Measurements from ENCODE around the gene CWF19L2.
"Not testable (repeated sequence)": the region's sequence is repeated elsewhere in the genome, so short reads cannot be mapped to it uniquely, and the experiment has no call there.

Gene CWF19L2

DNA sequence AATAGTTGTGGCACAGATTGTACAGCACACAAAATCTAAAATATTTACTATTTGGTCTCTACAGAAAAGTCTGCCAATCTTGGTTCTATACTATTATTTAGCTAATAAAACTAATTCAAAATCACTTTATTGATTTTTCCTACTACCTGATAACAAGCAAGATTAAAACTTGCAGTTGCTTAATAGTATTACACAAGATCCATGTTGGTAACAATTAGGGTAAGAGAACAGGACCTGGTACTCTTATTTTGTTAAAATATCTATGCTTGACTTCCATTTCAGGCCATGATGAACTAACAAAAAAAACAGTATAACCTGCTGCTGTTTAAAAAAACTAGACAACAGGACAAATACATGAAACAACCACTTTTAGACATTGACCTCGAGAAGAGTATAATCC is 52.4 kb downstream of the CWF19L2 start:
- DNase-seq, result no peak
- Mint-ChIP-seq H3K9me3 (peaks cover 0 to 7% of the 10 kb centered on the region in 2 donors), H3K27ac (no peak overlapping the region), H3K4me3 (no peak overlapping the region), H3K36me3 (ENCODE audit: insufficient read depth) (peaks cover 11% of the 10 kb centered on the region), H3K4me1 (ENCODE audit: low read depth in 2 of 2) (peaks cover 0 to 16% of the 10 kb centered on the region in 2 donors), H3K27me3 (no peaks in the 10 kb centered on the region)
- no peak for ATAC-seq (replicated peaks)

DNA sequence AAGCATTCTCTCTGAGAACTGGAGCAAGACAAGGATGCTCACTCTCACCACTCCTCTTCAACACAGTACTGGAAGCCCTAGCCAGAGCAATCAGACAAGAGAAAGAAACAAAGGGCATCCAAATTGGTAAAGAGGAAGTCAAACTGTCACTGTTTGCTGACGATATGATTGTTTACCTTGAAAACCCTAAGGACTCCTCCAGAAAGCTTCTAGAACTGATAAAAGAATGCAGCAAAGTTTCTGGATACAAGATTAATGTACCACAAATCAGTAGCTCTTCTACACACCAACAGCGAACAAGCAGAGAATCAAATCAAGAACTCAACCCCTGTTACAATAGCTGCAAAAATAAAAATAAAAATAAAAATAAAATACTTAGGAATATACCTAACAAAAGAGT is 56.5 kb downstream of the CWF19L2 start:
- H3K27ac Mint-ChIP-seq; H3K36me3 Mint-ChIP-seq (ENCODE audit: insufficient read depth); H3K9me3 Mint-ChIP-seq; H3K27me3 Mint-ChIP-seq; DNase-seq; ATAC-seq (replicated peaks); H3K4me3 Mint-ChIP-seq: not testable (repeated sequence)
- peaks cover 6 to 24% of the 10 kb centered on the region in 2 donors for H3K4me1 Mint-ChIP-seq (ENCODE audit: low read depth in 2 of 2)

DNA sequence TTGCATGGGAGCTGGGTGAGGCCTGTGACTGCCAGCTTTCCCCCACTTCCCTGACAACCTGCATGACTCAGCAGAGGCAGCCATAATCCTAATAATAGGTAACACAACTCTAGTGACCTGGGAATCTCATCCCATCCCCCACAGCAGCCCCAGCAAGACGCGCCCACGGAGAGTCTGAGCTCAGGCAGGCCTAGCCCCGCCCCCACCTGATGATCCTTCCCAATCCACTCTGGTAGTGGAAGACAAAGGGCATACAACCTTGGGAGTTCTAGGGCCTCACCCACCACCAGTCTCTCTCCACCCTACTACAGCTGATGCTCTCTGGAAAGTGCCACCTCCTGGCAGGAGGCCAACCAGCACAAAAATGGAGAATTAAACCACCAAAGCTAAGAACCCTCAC is 60.3 kb downstream of the CWF19L2 start:
- Mint-ChIP-seq H3K4me3 (no peak overlapping the region), H3K9me3 (peaks cover 0 to 8% of the 10 kb centered on the region in 2 donors), H3K27me3 (no peaks in the 10 kb centered on the region), H3K36me3 (ENCODE audit: insufficient read depth) (peaks cover 12% of the 10 kb centered on the region), H3K27ac (no peak overlapping the region), H3K4me1 (ENCODE audit: low read depth in 2 of 2) (peaks cover 8 to 26% of the 10 kb centered on the region in 2 donors)
- ATAC-seq (replicated peaks) (no peak), DNase-seq (no peak)

DNA sequence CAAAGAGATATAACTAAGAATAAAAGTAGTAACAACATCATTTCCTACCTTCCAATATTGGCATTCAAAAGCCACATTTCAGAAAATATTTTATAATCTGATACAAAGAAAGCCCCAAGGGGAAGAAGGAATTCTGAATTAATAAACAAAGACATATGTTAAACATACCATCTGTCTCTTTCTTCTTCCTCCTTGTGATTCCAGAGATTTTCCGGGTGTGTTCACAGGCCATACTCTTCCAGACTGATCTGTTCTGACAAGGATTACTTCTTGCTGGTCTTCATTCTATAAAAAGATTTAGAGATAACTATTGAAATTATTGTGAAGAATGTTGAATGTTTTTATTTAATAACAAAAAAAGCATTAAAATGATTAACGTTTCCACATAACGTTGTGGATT is 65.0 kb downstream of the CWF19L2 start:
- no peak for ATAC-seq (replicated peaks)
- Mint-ChIP-seq H3K27me3 (no peaks in the 10 kb centered on the region), H3K4me1 (ENCODE audit: low read depth in 2 of 2) (peaks cover 5 to 12% of the 10 kb centered on the region in 2 donors), H3K36me3 (ENCODE audit: insufficient read depth) (peaks cover 30% of the 10 kb centered on the region), H3K4me3 (no peak overlapping the region), H3K9me3 (no peaks in the 10 kb centered on the region), H3K27ac (no peak overlapping the region)
- no peak for DNase-seq

DNA sequence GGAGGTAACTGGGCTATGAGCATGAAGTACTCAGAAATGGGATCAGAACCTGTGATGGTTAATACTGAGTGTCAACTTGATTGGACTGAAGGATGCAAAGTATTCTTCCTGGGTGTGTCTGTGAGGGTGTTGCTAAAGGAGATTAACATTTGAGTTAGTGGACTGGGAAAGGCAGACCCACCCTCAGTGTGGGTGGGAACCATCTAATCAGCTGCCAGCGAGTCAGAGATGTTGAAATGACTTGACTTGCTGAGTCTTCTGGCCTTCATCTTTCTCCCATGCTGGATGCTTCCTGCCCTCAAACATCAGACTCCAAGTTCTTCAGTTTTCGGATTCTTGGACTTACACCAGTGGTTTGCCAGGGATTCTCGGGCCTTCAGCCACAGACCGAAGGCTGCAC is 66.9 kb downstream of the CWF19L2 start:
- H3K4me3 Mint-ChIP-seq; H3K27ac Mint-ChIP-seq; H3K9me3 Mint-ChIP-seq; DNase-seq; ATAC-seq (replicated peaks); H3K27me3 Mint-ChIP-seq: not testable (repeated sequence)
- H3K36me3 Mint-ChIP-seq (ENCODE audit: insufficient read depth), result peaks cover 30% of the 10 kb centered on the region
- H3K4me1 Mint-ChIP-seq (ENCODE audit: low read depth in 2 of 2), result peaks cover 13 to 21% of the 10 kb centered on the region in 2 donors

DNA sequence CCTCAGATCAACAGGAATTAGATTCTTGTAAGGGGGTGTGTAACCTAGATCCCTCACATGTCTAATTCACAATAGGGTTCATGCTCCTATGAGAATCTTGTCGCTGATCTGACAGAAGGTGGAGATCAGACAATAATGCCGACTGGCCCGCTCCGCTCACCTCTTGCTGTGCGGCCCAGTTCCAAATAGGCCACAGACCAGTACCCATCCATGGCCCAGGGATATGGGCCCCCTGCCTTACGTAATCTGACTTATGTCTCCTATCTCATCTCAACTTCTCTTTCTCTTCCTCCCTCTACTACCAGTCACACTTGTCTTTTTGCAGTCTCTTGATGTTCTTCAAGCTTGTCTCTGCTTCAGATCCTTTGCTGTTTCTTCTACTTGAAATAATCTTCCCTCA is 70.0 kb downstream of the CWF19L2 start:
- Mint-ChIP-seq H3K27me3 (no peaks in the 10 kb centered on the region), H3K4me1 (ENCODE audit: low read depth in 2 of 2) (peaks cover 11 to 19% of the 10 kb centered on the region in 2 donors), H3K9me3 (no peaks in the 10 kb centered on the region), H3K4me3 (no peak overlapping the region), H3K36me3 (ENCODE audit: insufficient read depth) (peaks cover 20% of the 10 kb centered on the region), H3K27ac (no peak overlapping the region)
- DNase-seq (no peak), ATAC-seq (replicated peaks) (no peak)

DNA sequence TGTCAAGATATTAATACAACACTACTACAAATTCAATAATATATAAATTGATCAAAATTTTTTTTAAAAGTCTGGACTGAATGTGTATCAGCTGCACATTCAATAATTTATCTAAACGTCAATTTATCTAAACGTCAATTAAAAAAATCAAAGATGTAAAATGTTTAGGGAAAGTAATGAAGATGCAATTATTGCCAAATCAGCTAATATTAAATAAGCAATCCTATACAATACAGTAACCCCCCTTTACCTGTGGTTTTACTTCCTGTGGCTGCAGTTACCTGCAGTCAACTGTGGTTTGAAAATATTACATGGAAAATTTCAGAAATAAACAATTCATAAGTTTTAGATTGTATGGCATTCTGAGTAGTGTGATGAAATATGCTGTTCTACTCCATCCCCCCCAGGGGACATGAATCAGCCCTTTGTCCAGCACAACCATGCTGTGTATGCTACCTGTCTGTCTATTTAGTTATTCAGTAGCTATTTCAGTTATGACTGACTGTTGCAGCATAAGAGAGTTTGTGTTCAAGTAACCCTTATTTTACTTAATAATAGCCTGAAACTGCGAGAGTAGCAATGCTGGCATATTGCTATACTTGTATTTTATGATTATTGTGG is 72.2 kb downstream of the CWF19L2 start:
- Mint-ChIP-seq H3K4me3 (no peak overlapping the region), H3K36me3 (ENCODE audit: insufficient read depth) (peaks cover 6% of the 10 kb centered on the region), H3K27me3 (no peaks in the 10 kb centered on the region), H3K9me3 (no peaks in the 10 kb centered on the region), H3K27ac (peak overlapping the region in 1 of 2 donors; percentile 82), H3K4me1 (ENCODE audit: low read depth in 2 of 2) (peaks cover 14 to 15% of the 10 kb centered on the region in 2 donors)
- DNase-seq, result no peak
- ATAC-seq (replicated peaks), result no peak

DNA sequence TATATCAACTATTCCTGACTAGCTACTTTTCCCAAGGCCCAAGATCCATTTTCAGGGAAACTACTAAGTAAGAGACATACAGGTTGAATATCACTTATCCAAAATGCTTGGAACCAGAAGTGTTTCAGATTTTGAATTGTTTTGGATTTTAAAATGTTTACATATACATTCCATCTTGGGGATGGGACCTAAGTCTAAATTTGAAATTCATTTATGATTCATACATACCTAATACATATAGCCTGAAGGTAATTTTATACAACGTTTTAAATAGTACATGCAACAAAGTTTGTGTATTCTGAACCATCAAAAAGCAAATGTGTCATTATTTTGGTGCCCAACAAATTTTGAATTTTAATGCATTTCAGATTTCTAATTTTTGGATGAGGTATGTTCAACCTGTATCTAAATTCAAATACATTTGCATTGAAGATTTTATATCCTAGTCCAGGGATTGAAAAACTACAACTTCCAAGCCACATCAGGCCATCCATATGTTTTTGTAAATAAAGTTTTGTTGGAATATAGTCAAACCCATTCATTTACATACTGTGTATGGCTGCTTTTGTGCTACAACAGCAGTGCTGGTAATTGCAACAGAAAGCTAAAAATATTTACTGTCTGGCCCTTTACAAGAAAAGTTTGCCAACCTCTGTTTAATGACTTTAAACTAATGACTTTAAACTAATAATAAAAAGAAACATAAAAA is 73.3 kb downstream of the CWF19L2 start:
- Mint-ChIP-seq H3K36me3 (ENCODE audit: insufficient read depth) (peaks cover 4% of the 10 kb centered on the region), H3K27me3 (no peaks in the 10 kb centered on the region), H3K4me1 (ENCODE audit: low read depth in 2 of 2) (peaks cover 11 to 14% of the 10 kb centered on the region in 2 donors), H3K27ac (no peak overlapping the region), H3K4me3 (no peak overlapping the region), H3K9me3 (no peaks in the 10 kb centered on the region)
- no peak for ATAC-seq (replicated peaks)
- DNase-seq, result no peak

DNA sequence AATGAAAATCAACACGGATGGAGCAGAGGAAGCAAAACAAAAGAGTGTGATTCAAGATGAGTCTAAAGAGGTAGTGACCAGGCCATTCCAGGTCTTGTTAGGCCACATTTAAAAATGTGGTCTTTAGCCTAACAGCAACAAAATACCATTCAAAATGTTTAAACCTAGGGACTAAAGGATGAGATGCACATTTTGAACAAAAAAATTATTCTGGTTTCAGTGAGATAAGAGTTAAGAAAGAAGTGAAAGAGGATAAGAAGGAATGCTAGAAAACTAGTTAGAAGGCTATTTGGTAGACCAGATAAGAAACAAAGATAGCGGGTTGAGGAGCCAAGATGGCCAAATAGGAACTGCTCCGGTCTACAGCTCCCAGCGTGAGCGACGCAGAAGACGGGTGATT is 85.2 kb downstream of the CWF19L2 start:
- H3K27me3 Mint-ChIP-seq, result no peaks in the 10 kb centered on the region
- no peak overlapping the region for H3K4me3 Mint-ChIP-seq
- no peaks in the 10 kb centered on the region for H3K9me3 Mint-ChIP-seq
- peaks cover 5 to 9% of the 10 kb centered on the region in 2 donors for H3K4me1 Mint-ChIP-seq (ENCODE audit: low read depth in 2 of 2)
- H3K27ac Mint-ChIP-seq, result peak overlapping the region in 1 of 2 donors; percentile 60
- no peaks in the 10 kb centered on the region for H3K36me3 Mint-ChIP-seq (ENCODE audit: insufficient read depth)
- ATAC-seq (replicated peaks) (no peak), DNase-seq (no peak)

DNA sequence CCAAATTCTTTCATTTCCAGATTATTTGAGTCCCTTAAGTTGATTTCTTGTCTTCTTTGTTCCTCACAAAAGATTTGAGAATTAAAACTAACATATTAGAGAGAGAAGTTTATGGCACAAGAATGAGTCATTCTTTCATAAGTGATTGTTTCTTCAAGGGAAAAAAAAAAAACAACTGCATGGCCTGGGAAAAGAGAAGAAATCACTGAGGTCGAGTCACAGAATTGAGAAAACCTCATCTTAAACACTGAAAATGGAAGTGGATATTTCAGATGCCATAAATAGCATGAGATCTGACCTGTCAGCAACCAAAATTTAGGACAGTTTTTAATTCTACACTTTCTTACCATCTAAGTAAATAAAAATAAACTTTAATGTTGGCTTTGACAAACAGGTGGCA is 87.2 kb downstream of the CWF19L2 start:
- no peaks in the 10 kb centered on the region for H3K36me3 Mint-ChIP-seq (ENCODE audit: insufficient read depth)
- no peaks in the 10 kb centered on the region for H3K9me3 Mint-ChIP-seq
- ATAC-seq (replicated peaks) (no peak), DNase-seq (no peak)
- peaks cover 5 to 9% of the 10 kb centered on the region in 2 donors for H3K4me1 Mint-ChIP-seq (ENCODE audit: low read depth in 2 of 2)
- H3K27me3 Mint-ChIP-seq, result no peaks in the 10 kb centered on the region
- H3K27ac Mint-ChIP-seq, result peak overlapping the region in 1 of 2 donors; percentile 65
- H3K4me3 Mint-ChIP-seq, result no peak overlapping the region

DNA sequence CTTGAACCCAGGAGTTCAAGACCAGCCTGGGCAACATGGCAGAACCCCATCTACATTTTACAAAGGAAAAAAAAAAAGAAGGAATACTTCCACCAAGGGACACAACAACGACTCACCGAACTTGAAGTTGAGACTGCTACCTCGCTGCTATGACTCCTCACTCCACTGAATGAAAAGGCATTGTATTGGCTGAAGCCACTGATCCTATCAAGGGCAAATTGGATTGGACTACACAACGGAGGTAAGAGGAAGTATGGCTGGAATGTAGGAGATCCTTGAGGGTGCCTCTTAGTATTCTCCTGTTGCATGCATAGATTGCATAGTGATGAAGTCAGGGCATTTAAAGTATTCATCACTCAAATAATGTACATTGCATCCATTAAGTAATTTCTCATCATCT is 97.9 kb downstream of the CWF19L2 start:
- no peaks in the 10 kb centered on the region for H3K9me3 Mint-ChIP-seq
- no peak for ATAC-seq (replicated peaks)
- H3K4me1 Mint-ChIP-seq (ENCODE audit: low read depth in 2 of 2), result peaks cover 3 to 9% of the 10 kb centered on the region in 2 donors
- H3K27me3 Mint-ChIP-seq, result no peaks in the 10 kb centered on the region
- no peaks in the 10 kb centered on the region for H3K36me3 Mint-ChIP-seq (ENCODE audit: insufficient read depth)
- no peak overlapping the region for H3K4me3 Mint-ChIP-seq
- H3K27ac Mint-ChIP-seq, result no peak overlapping the region
- no peak for DNase-seq

DNA sequence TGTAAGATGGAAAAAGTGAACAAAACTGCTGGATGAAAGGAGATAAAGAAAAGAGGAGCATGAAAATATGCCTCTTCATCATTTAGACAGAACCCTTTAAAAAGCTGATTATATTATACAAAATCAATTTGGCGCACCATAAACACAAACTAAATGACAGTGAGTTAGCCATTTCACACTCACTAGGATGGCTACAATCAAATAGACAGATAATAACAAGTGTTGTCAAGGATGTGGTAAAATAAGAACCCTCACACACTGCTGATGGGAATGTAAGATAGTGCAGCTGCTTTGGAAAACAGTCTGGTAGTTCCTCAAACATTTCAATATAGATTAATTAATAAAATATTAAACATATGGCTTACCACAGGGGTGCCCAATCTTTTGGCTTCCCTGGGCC is 99.7 kb downstream of the CWF19L2 start:
- no peaks in the 10 kb centered on the region for H3K9me3 Mint-ChIP-seq
- ATAC-seq (replicated peaks) (no peak), DNase-seq (no peak)
- H3K4me1 Mint-ChIP-seq (ENCODE audit: low read depth in 2 of 2), result peaks cover 3 to 9% of the 10 kb centered on the region in 2 donors
- no peaks in the 10 kb centered on the region for H3K36me3 Mint-ChIP-seq (ENCODE audit: insufficient read depth)
- no peaks in the 10 kb centered on the region for H3K27me3 Mint-ChIP-seq
- H3K4me3 Mint-ChIP-seq, result no peak overlapping the region
- no peak overlapping the region for H3K27ac Mint-ChIP-seq

DNA sequence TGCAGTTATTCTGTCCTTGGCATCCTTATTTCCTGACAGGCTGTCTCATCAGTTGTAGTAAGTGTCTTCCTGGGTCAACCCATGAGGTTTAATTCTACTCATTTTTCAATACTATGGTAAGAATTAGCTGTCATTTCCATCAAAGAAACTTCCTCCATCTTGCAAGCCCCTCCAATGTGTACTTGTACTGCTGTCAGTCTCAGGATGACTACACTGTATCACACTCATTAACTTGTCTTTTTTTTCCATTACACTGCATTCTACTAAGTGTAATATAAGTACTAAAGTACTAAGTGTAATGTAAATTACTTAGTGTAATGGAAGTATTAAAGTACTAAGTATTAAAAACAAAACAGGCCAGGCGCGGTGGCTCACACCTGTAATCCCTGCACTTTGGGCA is 102.8 kb downstream of the CWF19L2 start:
- H3K27ac Mint-ChIP-seq, result no peak overlapping the region
- no peak overlapping the region for H3K4me3 Mint-ChIP-seq
- H3K4me1 Mint-ChIP-seq (ENCODE audit: low read depth in 2 of 2), result peaks cover 6 to 12% of the 10 kb centered on the region in 2 donors
- DNase-seq (no peak), ATAC-seq (replicated peaks) (no peak)
- peaks cover 1% of the 10 kb centered on the region for H3K36me3 Mint-ChIP-seq (ENCODE audit: insufficient read depth)
- no peaks in the 10 kb centered on the region for H3K9me3 Mint-ChIP-seq
- H3K27me3 Mint-ChIP-seq, result no peaks in the 10 kb centered on the region

DNA sequence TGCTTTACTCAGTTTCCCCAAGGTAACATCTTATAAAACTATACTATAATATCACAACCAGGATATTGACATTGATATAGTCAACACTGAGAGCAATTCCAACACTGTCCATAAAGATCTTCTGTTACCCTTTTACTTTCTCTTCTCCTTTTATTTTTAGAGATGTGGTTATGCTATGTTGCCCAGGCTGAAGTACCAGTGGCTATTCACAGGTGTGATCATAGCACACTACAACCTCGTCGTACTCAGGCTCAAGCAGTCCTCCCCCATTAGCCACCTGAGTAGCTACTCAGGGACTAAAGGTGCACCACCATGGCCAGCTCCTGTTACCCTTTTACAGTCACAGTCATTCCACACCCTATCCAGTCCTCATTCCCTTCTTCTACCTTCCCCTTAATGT is 119.7 kb downstream of the CWF19L2 start:
- no peak for ATAC-seq (replicated peaks)
- Mint-ChIP-seq H3K27me3 (no peaks in the 10 kb centered on the region), H3K36me3 (ENCODE audit: insufficient read depth) (peaks cover 11% of the 10 kb centered on the region), H3K9me3 (no peaks in the 10 kb centered on the region), H3K4me3 (no peak overlapping the region), H3K27ac (peak overlapping the region in 1 of 2 donors; percentile 38), H3K4me1 (ENCODE audit: low read depth in 2 of 2) (peaks cover 0 to 3% of the 10 kb centered on the region in 2 donors)
- DNase-seq, result no peak
